T-cell (primary cell): ENCODE data around the gene P2RY11. TPM values are rescaled to one million over a fixed set of nuclear protein-coding genes. Genes with fewer than 3 reads are reported as not detected.

Experiments used
- ATAC-seq, 4 experiments: fragments of 200-7000 bp in 3 of 4; fragments of 150-1000 bp in 1 of 4; cut with Tn5 transposase; replicated peaks in 1 of 4; 1 replicate in 3 of 4; 2 replicates in 1 of 4; pipeline ENCODE4 v1.10.0; 2021; ENCODE audit warnings: moderate library complexity in 3 of 4, mild to moderate bottlenecking in 2 of 4, moderate number of reproducible peaks in 1 of 4
- CTCF ChIA-PET, 2 donors: fragments of 300-600 bp; sonication (Branson Sonifier 250); formaldehyde crosslinking; loops; one replicate each; lab custom pipeline; 2022; ENCODE audit warnings: antibody characterized with exemption in 2 of 2; lab: Charles Lee
- POLR2A ChIA-PET, 2 donors: fragments of 300-600 bp; sonication (Branson Sonifier 250); formaldehyde crosslinking; loops; one replicate each; lab custom pipeline; 2022; ENCODE audit warnings: antibody characterized with exemption in 2 of 2; lab: Charles Lee
- DNase-seq, 35 experiments: peaks; one replicate each; pipeline versions ENCODE4 v3.0.0 to v3.0.0-alpha.2; 2013 to 2023
- H3K27ac ChIP-seq: one replicate; pipeline ENCODE4 v1.5.1; 2013; ENCODE audit warnings: low read length
- H3K27me3 ChIP-seq, 2 experiments: replicated peaks in 1 of 2; 1 replicate in 1 of 2; 2 replicates in 1 of 2; pipeline versions ENCODE4 v1.6.1 to v1.7.0; 2013; ENCODE audit warnings: low read length in 1 of 2, mixed read lengths in 1 of 2; ENCODE audit not compliant: control insufficient read depth in 2 of 2, insufficient read depth in 2 of 2; ENCODE audit errors: extremely low read depth in 1 of 2
- H3K36me3 ChIP-seq, 2 donors: 1 replicate in 1 of 2; 2 replicates in 1 of 2; pipeline versions ENCODE4 v1.6.1 to v1.7.0; 2013; ENCODE audit warnings: low read length in 1 of 2; ENCODE audit not compliant: control insufficient read depth in 2 of 2, insufficient read depth in 1 of 2; ENCODE audit errors: extremely low read depth in 1 of 2
- H3K4me1 ChIP-seq, 2 experiments: 1 replicate in 1 of 2; 2 replicates in 1 of 2; pipeline versions ENCODE4 v1.6.1 to v1.7.0; 2013; ENCODE audit warnings: low read length in 2 of 2, mixed read lengths in 1 of 2; ENCODE audit not compliant: insufficient read depth in 2 of 2, control insufficient read depth in 1 of 2; ENCODE audit errors: extremely low read depth in 1 of 2
- H3K4me3 ChIP-seq, 2 donors: 1 replicate in 1 of 2; 2 replicates in 1 of 2; pipeline versions ENCODE4 v1.5.1 to v1.7.0; 2013; ENCODE audit warnings: mild to moderate bottlenecking in 2 of 2, low read length in 1 of 2, moderate library complexity in 1 of 2; ENCODE audit not compliant: control insufficient read depth in 1 of 2; ENCODE audit errors: extremely low read depth in 1 of 2
- H3K9me3 ChIP-seq: 2 replicates; pipeline ENCODE4 v1.7.0; 2013
- H3K27ac Mint-ChIP-seq, 2 donors: one replicate each; pipeline ENCODE4 v1.8.0; 2020 to 2021; ENCODE audit warnings: mild to moderate bottlenecking in 2 of 2, mixed read lengths in 2 of 2
- H3K27me3 Mint-ChIP-seq, 2 donors: one replicate each; pipeline ENCODE4 v1.8.0; 2021 to 2022; ENCODE audit warnings: mixed read lengths in 2 of 2
- H3K36me3 Mint-ChIP-seq: one replicate; pipeline ENCODE4 v1.8.0; 2021; ENCODE audit warnings: mixed read lengths
- H3K4me1 Mint-ChIP-seq, 3 donors: one replicate each; pipeline ENCODE4 v1.8.0; 2020 to 2022; ENCODE audit warnings: mixed read lengths in 3 of 3, mild to moderate bottlenecking in 1 of 3
- H3K4me3 Mint-ChIP-seq, 3 donors: one replicate each; pipeline ENCODE4 v1.8.0; 2020 to 2022; ENCODE audit warnings: mild to moderate bottlenecking in 3 of 3, mixed read lengths in 3 of 3, moderate library complexity in 3 of 3
- H3K9me3 Mint-ChIP-seq, 3 donors: one replicate each; pipeline ENCODE4 v1.8.0; 2020 to 2022; ENCODE audit warnings: mixed read lengths in 3 of 3
- WGBS: methylation state at CpG from one replicate; pipeline ENCODE4 v1.1.5; 2013; ENCODE audit warnings: missing lambda C conversion rate; ENCODE audit not compliant: insufficient coverage; 5-methylcytosine and 5-hydroxymethylcytosine counted together
- total RNA-seq, 35 experiments: library from RNA in 6 of 35; stranded (reverse) in 6 of 35; fragments of 120-200 nt in 1 of 35; gene quantifications; one replicate each; pipeline versions ENCODE4 v1.2.1 to v1.2.4 and lab custom pipeline; 2013 to 2026

The P2RY11 gene
- total RNA-seq, 5 donors from 2014 or later (not counting 1 experiment from before 2014, with no cell fraction given): 58.8 to 75.2 (median 61.7) TPM

- Histone ChIP-seq H3K27ac (no peak overlapping the region), H3K27me3 (no peaks in the 10 kb centered on the region), H3K4me3 (no peak overlapping the region), H3K4me1 (no peaks in the 10 kb centered on the region), H3K9me3 (no peaks in the 10 kb centered on the region), H3K36me3 (peaks cover 33 to 63% of the 10 kb centered on the region in 2 donors)
- no peak for DNase-seq
- Mint-ChIP-seq H3K36me3 (peaks cover 29% of the 10 kb centered on the region), H3K27me3 (no peaks in the 10 kb centered on the region), H3K9me3 (no peaks in the 10 kb centered on the region), H3K27ac (no peak overlapping the region), H3K4me3 (no peak overlapping the region), H3K4me1 (peaks cover 0 to 3% (median 0%) of the 10 kb centered on the region in 3 donors)
- ATAC-seq: no peak
- 80% methylated on average over 4 of the region's 7 CpGs for WGBS
- ChIA-PET POLR2A (interaction anchor here in 1 of 2 donors (0.6 kb wide), 1 partner anchor 72 kb away, joined by 4 read pairs; no protein-coding TSS in a partner anchor), CTCF (interaction anchor here in 1 of 2 donors (1.1 kb wide), 1 partner anchor 10 kb away, joined by 5 read pairs; no protein-coding TSS in a partner anchor)
These were observed 21.4 kb downstream of the P2RY11 start for GRCh38 chr19:10132905-10133304.

- Histone ChIP-seq H3K36me3 (peaks cover 33 to 70% of the 10 kb centered on the region in 2 donors), H3K4me1 (no peaks in the 10 kb centered on the region), H3K27me3 (no peaks in the 10 kb centered on the region), H3K27ac (no peak overlapping the region), H3K9me3 (no peaks in the 10 kb centered on the region), H3K4me3 (no peak overlapping the region)
- Mint-ChIP-seq H3K27me3 (no peaks in the 10 kb centered on the region), H3K9me3 (no peaks in the 10 kb centered on the region), H3K36me3 (peaks cover 33% of the 10 kb centered on the region), H3K4me3 (no peak overlapping the region), H3K4me1 (peaks cover 0 to 3% (median 1%) of the 10 kb centered on the region in 3 donors), H3K27ac (no peak overlapping the region)
- 91% methylated on average over 7 of the region's 11 CpGs for WGBS
- POLR2A ChIA-PET: no interaction called here
- DNase-seq: no peak
- no peak for ATAC-seq
- CTCF ChIA-PET: interaction anchor here in 1 of 2 donors (1.1 kb wide), 1 partner anchor 9 kb away, joined by 5 read pairs; no protein-coding TSS in a partner anchor
These were observed 22.1 kb downstream of the P2RY11 start for GRCh38 chr19:10133596-10133995.

DNA sequence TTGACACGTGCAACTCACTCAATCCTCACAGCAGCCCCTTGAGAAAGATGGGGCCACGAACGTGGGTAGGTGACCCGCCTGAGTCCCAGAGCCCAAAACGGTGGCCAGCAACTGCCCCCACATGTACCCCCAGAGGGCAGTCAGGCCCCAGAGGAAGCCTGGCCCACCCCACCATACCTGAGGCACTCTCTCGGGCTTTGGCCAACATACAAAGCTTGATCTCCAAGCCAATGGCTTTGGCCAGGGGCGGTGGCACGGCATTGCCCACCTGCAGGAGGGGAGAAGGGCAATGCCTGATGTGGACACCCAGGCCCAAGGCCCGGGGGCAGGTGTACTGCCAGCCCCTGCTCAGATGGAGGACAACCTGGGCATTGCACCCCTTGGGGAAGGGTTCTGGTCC is 22.5 kb downstream of the P2RY11 start:
- POLR2A ChIA-PET: no interaction called here
- Histone ChIP-seq H3K4me1 (peaks cover 0 to under 1% of the 10 kb centered on the region in 2 experiments), H3K27ac (no peak overlapping the region), H3K4me3 (no peak overlapping the region), H3K27me3 (no peaks in the 10 kb centered on the region), H3K36me3 (peaks cover 33 to 72% of the 10 kb centered on the region in 2 donors), H3K9me3 (no peaks in the 10 kb centered on the region)
- no peak overlapping the region for H3K4me3 Mint-ChIP-seq
- H3K4me1 Mint-ChIP-seq: peaks cover under 1 to 5% (median 5%) of the 10 kb centered on the region in 3 donors
- CTCF ChIA-PET: no interaction called here
- peaks cover 35% of the 10 kb centered on the region for H3K36me3 Mint-ChIP-seq
- no peak overlapping the region for H3K27ac Mint-ChIP-seq
- WGBS: 100% methylated on average over 6 of the region's 9 CpGs
- ATAC-seq (no peak), DNase-seq (no peak)
- H3K9me3 Mint-ChIP-seq: no peaks in the 10 kb centered on the region
- H3K27me3 Mint-ChIP-seq: no peaks in the 10 kb centered on the region

- DNase-seq: no peak
- H3K9me3 ChIP-seq: no peaks in the 10 kb centered on the region
- Mint-ChIP-seq H3K36me3 (peaks cover 40% of the 10 kb centered on the region), H3K9me3 (no peaks in the 10 kb centered on the region), H3K4me3 (no peak overlapping the region), H3K27me3 (no peaks in the 10 kb centered on the region), H3K4me1 (peaks cover 6 to 12% (median 10%) of the 10 kb centered on the region in 3 donors), H3K27ac (no peak overlapping the region)
- ChIA-PET CTCF (interaction anchor here in 1 of 2 donors (0.6 kb wide), 1 partner anchor 873 kb away, joined by 3 read pairs; no protein-coding TSS in a partner anchor), POLR2A (interaction anchor here in 1 of 2 donors (0.7 kb wide), 1 partner anchor 13 kb away, joined by 3 read pairs; no protein-coding TSS in a partner anchor)
- ATAC-seq: no peak
- H3K27me3 ChIP-seq: no peaks in the 10 kb centered on the region
- peaks cover 0 to 10% of the 10 kb centered on the region in 2 experiments for H3K4me1 ChIP-seq
- no peak overlapping the region for H3K4me3 ChIP-seq
- no peak overlapping the region for H3K27ac ChIP-seq
- 94% methylated on average over 20 of the region's 39 CpGs for WGBS
- peaks cover 38 to 87% of the 10 kb centered on the region in 2 donors for H3K36me3 ChIP-seq
These were observed 24.2 kb downstream of the P2RY11 start for GRCh38 chr19:10135551-10136334.

DNA sequence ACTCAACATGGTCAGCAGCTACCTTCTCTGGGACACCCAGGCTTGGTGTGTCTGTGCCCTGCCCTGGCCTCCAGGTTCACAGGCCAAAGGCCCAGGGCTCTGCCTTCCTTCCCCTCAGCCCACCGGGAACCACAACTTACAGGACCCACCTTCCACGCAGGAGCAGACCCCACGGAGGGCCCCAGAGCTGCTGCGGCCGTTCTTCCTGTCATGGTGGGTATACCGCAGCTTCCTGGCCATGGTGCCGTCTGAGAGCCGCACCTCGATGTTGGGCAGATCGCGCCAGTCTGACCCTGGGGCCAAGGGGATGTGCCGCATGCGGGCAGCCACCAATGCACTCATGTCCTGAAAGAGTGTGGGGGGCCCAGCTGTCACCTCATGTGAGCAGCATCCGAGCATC is 25.4 kb downstream of the P2RY11 start:
- Histone ChIP-seq H3K36me3 (peaks cover 47 to 88% of the 10 kb centered on the region in 2 donors), H3K4me3 (no peak overlapping the region), H3K4me1 (peaks cover 2 to 21% of the 10 kb centered on the region in 2 experiments), H3K9me3 (no peaks in the 10 kb centered on the region), H3K27me3 (no peaks in the 10 kb centered on the region), H3K27ac (no peak overlapping the region)
- 97% methylated on average over 14 of the region's 14 CpGs for WGBS
- no peak overlapping the region for H3K4me3 Mint-ChIP-seq
- DNase-seq (no peak), ATAC-seq (no peak)
- H3K4me1 Mint-ChIP-seq: peaks cover 18 to 23% (median 21%) of the 10 kb centered on the region in 3 donors
- no peaks in the 10 kb centered on the region for H3K27me3 Mint-ChIP-seq
- peaks cover 43% of the 10 kb centered on the region for H3K36me3 Mint-ChIP-seq
- ChIA-PET POLR2A (interaction anchor here in 1 of 2 donors (0.7 kb wide), 1 partner anchor 188 kb away, joined by 4 read pairs; no protein-coding TSS in a partner anchor), CTCF (interaction anchor here (0.6 to 1.0 kb wide), 2 partner anchors 16 to 40 kb away, joined by 3 read pairs; no protein-coding TSS in a partner anchor)
- peak overlapping the region in 1 of 2 donors; percentile 44 for H3K27ac Mint-ChIP-seq
- no peaks in the 10 kb centered on the region for H3K9me3 Mint-ChIP-seq
